Measurements from ENCODE around the gene CEP128. TPM values are rescaled to one million over a fixed set of nuclear protein-coding genes. Genes with fewer than 3 reads are reported as not detected.

CEP128 gene
- total RNA-seq, 2 experiments from 2014 or later, result 19.4 to 22.8 TPM

GRCh38 chr14:80504781-80505180 is 436.8 kb downstream of the CEP128 start:
- Mint-ChIP-seq H3K4me1 (ENCODE audit: low read depth) (no peaks in the 10 kb centered on the region), H3K27ac (no peak overlapping the region), H3K4me3 (no peak overlapping the region), H3K27me3 (no peaks in the 10 kb centered on the region), H3K36me3 (peaks cover 11% of the 10 kb centered on the region), H3K9me3 (no peaks in the 10 kb centered on the region)
- POLR2A ChIA-PET, result no interaction called here
- intact Hi-C loops (cut with micrococcal nuclease), result no loop called here
- CTCF ChIA-PET, result interaction anchor here (0.9 kb wide), 1 partner anchor 14 kb away, joined by 3 read pairs; no protein-coding TSS in a partner anchor
- DNase-seq, result no peak

- H3K27ac Mint-ChIP-seq, result no peak overlapping the region
- DNase-seq, result no peak
- ChIA-PET CTCF (no interaction called here), POLR2A (no interaction called here)
- no peaks in the 10 kb centered on the region for H3K27me3 Mint-ChIP-seq
- intact Hi-C loops (cut with micrococcal nuclease), result no loop called here
- no peak overlapping the region for H3K4me3 Mint-ChIP-seq
- no peaks in the 10 kb centered on the region for H3K9me3 Mint-ChIP-seq
- no peaks in the 10 kb centered on the region for H3K4me1 Mint-ChIP-seq (ENCODE audit: low read depth)
- peaks cover 9% of the 10 kb centered on the region for H3K36me3 Mint-ChIP-seq
These were observed 443.0 kb downstream of the CEP128 start for GRCh38 chr14:80498533-80498932.

GRCh38 chr14:80496090-80496489 is 445.4 kb downstream of the CEP128 start:
- peaks cover 4% of the 10 kb centered on the region for H3K36me3 Mint-ChIP-seq
- no peaks in the 10 kb centered on the region for H3K27me3 Mint-ChIP-seq

GRCh38 chr14:80494769-80495168 is 446.8 kb downstream of the CEP128 start:
- peaks cover 2% of the 10 kb centered on the region for H3K36me3 Mint-ChIP-seq
- no peak overlapping the region for H3K4me3 Mint-ChIP-seq
- intact Hi-C loops (cut with micrococcal nuclease), result no loop called here
- ChIA-PET POLR2A (no interaction called here), CTCF (no interaction called here)
- H3K4me1 Mint-ChIP-seq (ENCODE audit: low read depth), result peaks cover 5% of the 10 kb centered on the region
- no peaks in the 10 kb centered on the region for H3K27me3 Mint-ChIP-seq
- DNase-seq, result no peak
- H3K9me3 Mint-ChIP-seq, result no peaks in the 10 kb centered on the region
- no peak overlapping the region for H3K27ac Mint-ChIP-seq

More at GRCh38 chr14:80496090-80496489, 445.4 kb downstream of the CEP128 start:
- intact Hi-C loops (cut with micrococcal nuclease), result no loop called here
- no peak for DNase-seq
- H3K27ac Mint-ChIP-seq, result no peak overlapping the region
- peaks cover 5% of the 10 kb centered on the region for H3K4me1 Mint-ChIP-seq (ENCODE audit: low read depth)
- H3K9me3 Mint-ChIP-seq, result no peaks in the 10 kb centered on the region
- ChIA-PET POLR2A (no interaction called here), CTCF (no interaction called here)
- H3K4me3 Mint-ChIP-seq, result no peak overlapping the region

GRCh38 chr14:80493620-80494019 is 447.9 kb downstream of the CEP128 start:
- CTCF ChIA-PET, result no interaction called here
- DNase-seq, result no peak
- peaks cover 2% of the 10 kb centered on the region for H3K36me3 Mint-ChIP-seq
- POLR2A ChIA-PET, result no interaction called here
- peaks cover 5% of the 10 kb centered on the region for H3K4me1 Mint-ChIP-seq (ENCODE audit: low read depth)
- H3K4me3 Mint-ChIP-seq, result no peak overlapping the region
- H3K27me3 Mint-ChIP-seq, result no peaks in the 10 kb centered on the region
- no peak overlapping the region for H3K27ac Mint-ChIP-seq
- H3K9me3 Mint-ChIP-seq, result no peaks in the 10 kb centered on the region
- intact Hi-C loops (cut with micrococcal nuclease), result no loop called here

- peaks cover 5% of the 10 kb centered on the region for H3K4me1 Mint-ChIP-seq (ENCODE audit: low read depth)
- no peak overlapping the region for H3K4me3 Mint-ChIP-seq
- no peak overlapping the region for H3K27ac Mint-ChIP-seq
- POLR2A ChIA-PET, result interaction anchor here (0.6 kb wide), 1 partner anchor 954 kb away, joined by 3 read pairs; no protein-coding TSS in a partner anchor
- CTCF ChIA-PET, result no interaction called here
- no peaks in the 10 kb centered on the region for H3K9me3 Mint-ChIP-seq
- no peak for DNase-seq
- H3K36me3 Mint-ChIP-seq, result peaks cover 2% of the 10 kb centered on the region
- intact Hi-C loops (cut with micrococcal nuclease), result no loop called here
- H3K27me3 Mint-ChIP-seq, result no peaks in the 10 kb centered on the region
These were observed 449.9 kb downstream of the CEP128 start for GRCh38 chr14:80491650-80492049.

GRCh38 chr14:80491131-80491530 is 450.4 kb downstream of the CEP128 start:
- ChIA-PET CTCF (interaction anchor here (0.9 kb wide), 1 partner anchor 14 kb away, joined by 3 read pairs; no protein-coding TSS in a partner anchor), POLR2A (no interaction called here)
- DNase-seq, result no peak
- no peaks in the 10 kb centered on the region for H3K9me3 Mint-ChIP-seq
- no peak overlapping the region for H3K4me3 Mint-ChIP-seq
- intact Hi-C loops (cut with micrococcal nuclease), result no loop called here
- peaks cover 2% of the 10 kb centered on the region for H3K36me3 Mint-ChIP-seq
- H3K27ac Mint-ChIP-seq, result no peak overlapping the region
- H3K4me1 Mint-ChIP-seq (ENCODE audit: low read depth), result peaks cover 5% of the 10 kb centered on the region
- H3K27me3 Mint-ChIP-seq, result no peaks in the 10 kb centered on the region

GRCh38 chr14:80489513-80489912 is 452.0 kb downstream of the CEP128 start:
- H3K4me1 Mint-ChIP-seq (ENCODE audit: low read depth), result peaks cover 5% of the 10 kb centered on the region
- POLR2A ChIA-PET, result no interaction called here
- no peak for DNase-seq
- CTCF ChIA-PET, result no interaction called here
- no peaks in the 10 kb centered on the region for H3K9me3 Mint-ChIP-seq
- H3K27me3 Mint-ChIP-seq, result no peaks in the 10 kb centered on the region
- no peaks in the 10 kb centered on the region for H3K36me3 Mint-ChIP-seq
- no peak overlapping the region for H3K4me3 Mint-ChIP-seq
- no peak overlapping the region for H3K27ac Mint-ChIP-seq
- intact Hi-C loops (cut with micrococcal nuclease), result no loop called here

GRCh38 chr14:80485764-80486163 is 455.8 kb downstream of the CEP128 start:
- H3K27me3 Mint-ChIP-seq, result no peaks in the 10 kb centered on the region
- DNase-seq, result no peak
- H3K4me1 Mint-ChIP-seq (ENCODE audit: low read depth), result no peaks in the 10 kb centered on the region
- H3K27ac Mint-ChIP-seq, result no peak overlapping the region
- H3K9me3 Mint-ChIP-seq, result no peaks in the 10 kb centered on the region
- H3K4me3 Mint-ChIP-seq, result no peak overlapping the region
- intact Hi-C loops (cut with micrococcal nuclease), result no loop called here
- POLR2A ChIA-PET, result no interaction called here
- CTCF ChIA-PET, result no interaction called here
- H3K36me3 Mint-ChIP-seq, result no peaks in the 10 kb centered on the region

GRCh38 chr14:80483331-80483730 is 458.2 kb downstream of the CEP128 start:
- ChIA-PET POLR2A (no interaction called here), CTCF (interaction anchor here (1.2 kb wide), 1 partner anchor 504 kb away, joined by 3 read pairs; no protein-coding TSS in a partner anchor)
- H3K36me3 Mint-ChIP-seq, result no peaks in the 10 kb centered on the region
- H3K9me3 Mint-ChIP-seq, result no peaks in the 10 kb centered on the region
- H3K27ac Mint-ChIP-seq, result no peak overlapping the region
- H3K4me3 Mint-ChIP-seq, result no peak overlapping the region
- H3K27me3 Mint-ChIP-seq, result no peaks in the 10 kb centered on the region
- H3K4me1 Mint-ChIP-seq (ENCODE audit: low read depth), result no peaks in the 10 kb centered on the region
- no peak for DNase-seq
- intact Hi-C loops (cut with micrococcal nuclease), result no loop called here

GRCh38 chr14:80477388-80478160 is 464.0 kb downstream of the CEP128 start:
- no peak for DNase-seq
- peaks cover 2% of the 10 kb centered on the region for H3K36me3 Mint-ChIP-seq
- POLR2A ChIA-PET, result interaction anchor here (0.6 kb wide), 1 partner anchor 11 kb away, joined by 3 read pairs; no protein-coding TSS in a partner anchor
- no peaks in the 10 kb centered on the region for H3K4me1 Mint-ChIP-seq (ENCODE audit: low read depth)
- no peak overlapping the region for H3K4me3 Mint-ChIP-seq
- intact Hi-C loops (cut with micrococcal nuclease), result no loop called here
- no peaks in the 10 kb centered on the region for H3K27me3 Mint-ChIP-seq
- H3K27ac Mint-ChIP-seq, result no peak overlapping the region
- H3K9me3 Mint-ChIP-seq, result peaks cover 11% of the 10 kb centered on the region
- CTCF ChIA-PET, result no interaction called here

GRCh38 chr14:80475074-80475473 is 466.5 kb downstream of the CEP128 start:
- H3K4me3 Mint-ChIP-seq, result no peak overlapping the region
- H3K9me3 Mint-ChIP-seq, result peaks cover 24% of the 10 kb centered on the region
- no peaks in the 10 kb centered on the region for H3K4me1 Mint-ChIP-seq (ENCODE audit: low read depth)
- no peak for DNase-seq
- ChIA-PET POLR2A (no interaction called here), CTCF (no interaction called here)
- H3K27ac Mint-ChIP-seq, result no peak overlapping the region
- H3K27me3 Mint-ChIP-seq, result no peaks in the 10 kb centered on the region
- intact Hi-C loops (cut with micrococcal nuclease), result no loop called here
- H3K36me3 Mint-ChIP-seq, result peaks cover 8% of the 10 kb centered on the region
